ENCODE results near the gene CENPU.

- TF ChIP-seq CTCF (IDR thresholded peaks at IDR 0.05; ENCODE audit: poor library complexity, severe bottlenecking) (no peak), REST (IDR thresholded peaks at IDR 0.05; ENCODE audit: borderline replicate concordance) (no peak), TAF1 (IDR thresholded peaks at IDR 0.05; ENCODE audit: low read depth) (no peak), MXI1 (conservative IDR thresholded peaks at IDR 0.05; ENCODE audit: poor library complexity, severe bottlenecking) (no peak), RAD21 (conservative IDR thresholded peaks at IDR 0.05) (no peak)
Measured at GRCh38 chr4:184750926-184751584, 17.2 kb upstream of the CENPU start.
